HG03442 (cell line): Measurements from ENCODE around the gene RBPMS2.
"Not testable (repeated sequence)": the region's sequence is repeated elsewhere in the genome, so short reads cannot be mapped to it uniquely, and the experiment has no call there.

ENCODE experiments used
- ATAC-seq: cut with Tn5 transposase; IDR thresholded peaks from one replicate; pipeline ENCODE4 v1.9.1; 2021; ENCODE audit warnings: mild to moderate bottlenecking, moderate library complexity; ENCODE audit not compliant: unreplicated experiment

RBPMS2 gene

DNA sequence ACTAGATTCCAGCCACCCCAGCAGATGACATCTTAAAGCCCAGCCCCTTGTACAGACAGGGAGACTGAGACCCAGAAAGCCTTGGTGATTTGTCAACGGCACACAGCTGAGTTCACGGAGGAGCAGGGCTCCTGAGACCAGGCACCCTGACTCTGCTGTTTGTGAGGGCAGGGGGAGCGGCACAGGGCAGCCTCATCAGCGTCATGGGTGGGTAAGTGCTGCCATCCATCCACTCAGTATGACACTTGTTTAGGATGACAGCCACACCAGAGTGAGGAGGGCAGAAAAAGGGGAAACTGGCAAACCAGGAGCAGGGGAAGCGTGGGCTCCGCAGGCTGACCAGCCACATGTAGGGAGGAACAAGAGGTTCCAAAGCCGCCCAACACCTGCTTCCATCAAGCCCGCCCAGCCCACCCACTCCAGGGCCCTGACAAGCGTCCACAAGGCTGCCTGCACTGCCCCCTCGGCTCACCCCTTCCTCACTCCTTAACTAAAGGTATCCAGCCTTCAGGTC lies 19.9 kb downstream of the RBPMS2 start:
- no peak for ATAC-seq

DNA sequence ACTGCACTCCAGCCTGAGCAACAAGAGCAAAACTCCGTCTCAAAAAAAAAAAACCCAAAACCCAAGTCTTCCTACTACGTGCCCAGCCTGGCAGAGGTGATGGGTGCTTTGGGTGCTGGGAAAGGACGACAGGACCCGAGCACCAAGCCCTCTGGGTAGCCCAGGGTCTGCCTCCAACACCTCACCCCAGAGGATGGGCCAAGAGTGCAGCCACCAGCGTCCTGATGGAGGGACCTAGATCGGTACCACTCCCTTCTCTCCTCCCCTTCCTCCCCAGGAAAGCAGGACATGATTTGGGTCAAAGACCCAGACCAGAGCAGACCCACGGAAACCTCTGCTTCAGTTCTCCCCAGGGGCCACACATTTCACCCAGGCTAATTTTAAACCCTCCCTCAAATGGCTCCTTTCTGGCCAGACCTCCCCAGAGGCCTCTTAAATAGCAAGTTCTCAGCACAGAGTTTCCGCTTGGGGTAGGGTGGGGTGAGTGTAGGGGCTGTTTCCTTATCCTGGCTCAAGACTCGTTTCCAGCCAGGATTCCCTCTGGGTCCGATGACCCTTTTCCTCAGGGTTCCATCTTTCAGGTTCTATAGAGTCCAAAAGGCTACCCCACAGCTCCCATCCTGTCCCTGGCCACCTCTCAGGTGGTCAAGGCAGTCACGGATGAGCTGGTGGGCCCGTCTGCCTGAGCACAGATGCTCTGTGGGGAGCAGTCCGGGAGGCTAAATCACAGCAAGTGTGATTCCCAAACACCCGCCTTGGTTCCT lies 20.5 kb downstream of the RBPMS2 start:
- ATAC-seq: peak; percentile 48

DNA sequence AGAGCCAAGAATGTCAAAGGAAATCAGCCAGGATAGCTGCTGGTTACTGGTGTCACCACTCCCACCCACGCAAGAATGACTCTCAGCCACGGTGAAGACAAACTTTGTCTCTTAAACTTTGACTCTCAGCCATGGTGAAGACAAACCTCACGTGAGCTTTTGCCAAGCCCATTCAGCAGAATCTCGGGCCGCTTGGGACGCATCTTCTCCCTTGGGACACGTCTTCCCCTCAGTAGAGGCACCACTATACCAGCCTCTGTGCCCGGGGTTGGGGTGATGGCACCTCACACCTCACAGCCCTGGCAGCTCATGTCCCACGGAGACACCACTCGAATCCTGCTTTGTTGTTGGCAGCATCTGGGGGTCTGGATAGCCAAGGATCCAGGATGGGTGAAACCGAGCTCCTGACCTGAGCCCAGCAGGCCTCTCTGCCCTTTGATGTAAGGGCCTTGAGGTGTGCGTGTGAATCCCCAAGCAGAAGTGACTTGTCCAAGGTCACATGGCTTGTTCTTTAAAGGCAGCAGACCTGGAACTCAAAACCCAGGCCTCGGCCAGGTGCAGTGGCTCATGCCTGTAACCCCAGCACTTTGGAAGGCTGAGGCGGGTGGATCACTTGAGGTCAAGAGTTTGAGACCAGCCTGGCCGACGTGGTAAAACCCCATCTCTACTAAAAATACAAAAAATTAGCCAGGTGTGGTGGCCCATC lies 21.8 kb downstream of the RBPMS2 start:
- ATAC-seq: no peak

DNA sequence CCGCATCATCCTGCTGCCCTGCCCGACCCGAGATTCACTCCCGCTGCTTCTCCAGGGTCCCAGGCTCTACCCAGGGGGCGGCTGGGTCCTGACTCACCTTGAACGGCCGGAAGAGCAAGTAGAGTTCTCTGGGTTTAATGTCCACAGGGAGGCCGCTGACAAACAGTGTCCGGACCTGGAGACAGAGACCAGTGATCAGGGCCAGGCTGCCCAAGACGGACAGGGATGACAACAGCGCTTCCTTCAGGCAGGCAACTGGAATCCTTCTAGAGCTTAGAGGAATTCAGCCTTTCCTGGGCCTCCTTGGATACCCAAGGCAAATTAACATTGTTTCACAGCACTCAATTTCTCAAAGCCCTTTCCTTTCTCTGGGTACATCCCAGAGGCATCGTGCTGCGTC lies 23.9 kb downstream of the RBPMS2 start:
- no peak for ATAC-seq

DNA sequence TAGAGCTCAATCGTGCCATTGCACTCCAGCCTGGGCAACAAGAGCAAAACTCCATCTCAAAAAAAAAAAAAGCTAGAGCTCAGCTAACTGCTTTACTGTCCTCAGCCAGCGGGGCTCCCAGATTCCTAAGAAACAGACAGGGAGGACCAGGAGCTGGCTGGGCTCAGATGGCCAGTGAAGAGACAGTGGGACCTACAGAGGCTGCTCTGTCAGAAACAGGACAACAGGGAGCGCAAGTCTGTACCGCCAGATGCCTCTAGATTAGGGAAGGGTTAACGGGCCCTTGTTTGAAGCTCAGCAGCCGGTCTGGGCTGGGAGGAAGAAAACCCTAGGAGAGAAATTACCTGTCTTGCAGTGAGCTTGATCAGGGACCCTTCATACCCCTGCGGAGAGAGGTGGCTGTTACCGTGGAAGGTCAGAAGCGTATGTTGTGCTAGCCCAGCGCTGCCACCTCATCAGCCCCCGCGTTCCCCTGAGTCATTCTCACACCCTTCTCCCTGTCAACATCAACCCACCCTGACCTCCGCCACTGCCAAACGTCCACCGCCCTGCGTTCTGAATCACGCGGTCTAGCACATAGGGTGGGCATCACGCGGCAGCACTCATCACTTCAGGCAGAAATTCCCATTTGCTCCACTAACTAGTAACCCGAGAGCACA lies 25.3 kb downstream of the RBPMS2 start:
- no peak for ATAC-seq

DNA sequence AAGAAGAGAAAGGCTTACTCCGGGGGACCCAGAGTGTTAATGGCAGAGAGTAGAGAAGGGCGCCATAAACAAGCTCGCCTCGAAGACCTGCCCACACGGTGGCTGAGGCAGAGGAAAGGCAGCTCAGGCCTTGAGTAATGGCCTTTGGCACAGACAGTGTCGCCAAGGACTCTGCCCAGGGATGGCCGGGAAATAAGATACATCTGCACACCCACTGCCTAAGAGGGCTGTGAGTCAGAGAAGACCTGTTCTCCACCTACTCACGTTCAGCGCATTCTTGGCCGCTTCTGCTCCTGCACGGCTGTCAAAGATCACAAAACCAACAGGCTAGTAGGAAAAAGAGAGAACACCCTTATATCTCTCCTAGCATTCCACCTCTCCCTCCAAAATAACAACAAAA lies 26.2 kb downstream of the RBPMS2 start:
- ATAC-seq: no peak

DNA sequence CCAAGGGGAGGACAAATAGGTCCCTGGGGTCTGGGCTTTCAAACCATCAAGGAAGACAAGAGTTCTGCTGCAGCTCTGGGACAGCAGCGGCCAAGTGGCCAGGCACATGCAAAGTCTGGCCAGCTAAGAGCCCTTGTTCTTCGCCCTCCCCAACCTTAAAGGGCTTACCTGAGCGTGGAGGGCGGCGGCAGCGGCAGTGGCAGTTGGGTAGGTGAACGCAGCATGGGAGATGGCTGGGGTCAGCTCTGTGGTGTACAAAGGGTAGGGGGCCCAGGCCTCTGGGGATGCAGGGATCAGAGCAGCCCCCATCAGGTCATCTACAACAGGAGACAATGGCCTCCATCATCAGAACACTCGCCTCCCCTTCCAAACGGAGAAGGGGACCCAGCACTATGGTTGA lies 27.1 kb downstream of the RBPMS2 start:
- no peak for ATAC-seq

DNA sequence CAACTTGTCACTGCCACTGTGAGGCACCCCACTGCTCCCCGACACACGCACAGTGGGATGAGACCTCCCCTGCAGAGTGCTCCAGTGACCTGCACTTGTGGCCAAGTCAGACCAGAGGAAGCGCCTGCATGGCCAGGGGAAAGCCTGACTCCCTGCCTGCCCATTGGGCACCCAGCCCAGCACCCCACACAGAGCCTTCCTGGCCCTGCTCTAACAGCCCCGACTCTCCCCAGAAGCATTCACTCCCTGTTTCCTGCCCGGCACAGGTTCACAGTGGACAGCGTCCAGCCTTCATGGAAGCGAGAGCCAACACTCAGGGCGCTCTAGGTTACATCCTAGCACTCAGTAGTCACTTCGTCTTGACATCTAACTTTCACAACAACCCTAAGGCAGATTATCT lies 27.8 kb downstream of the RBPMS2 start:
- ATAC-seq: no peak

DNA sequence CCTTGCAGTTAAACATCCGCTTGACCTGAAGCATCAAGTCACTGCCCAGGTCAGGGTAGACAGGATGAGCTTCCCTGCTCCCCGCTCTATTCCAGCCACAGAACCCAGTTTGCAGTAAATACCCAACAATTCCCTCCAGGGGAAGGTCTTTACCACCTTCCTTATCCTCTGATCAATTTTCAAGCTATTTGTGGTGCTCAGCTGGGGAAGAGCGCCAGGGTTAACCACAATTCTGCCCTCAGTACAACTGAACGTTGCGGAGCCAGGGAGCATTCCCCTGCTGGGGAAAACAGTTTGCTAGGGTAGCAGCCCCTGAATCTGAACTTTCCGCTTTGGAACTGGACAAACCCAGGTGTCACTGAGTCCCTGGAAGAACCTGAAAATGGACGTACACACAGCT lies 28.5 kb downstream of the RBPMS2 start:
- ATAC-seq: no peak

DNA sequence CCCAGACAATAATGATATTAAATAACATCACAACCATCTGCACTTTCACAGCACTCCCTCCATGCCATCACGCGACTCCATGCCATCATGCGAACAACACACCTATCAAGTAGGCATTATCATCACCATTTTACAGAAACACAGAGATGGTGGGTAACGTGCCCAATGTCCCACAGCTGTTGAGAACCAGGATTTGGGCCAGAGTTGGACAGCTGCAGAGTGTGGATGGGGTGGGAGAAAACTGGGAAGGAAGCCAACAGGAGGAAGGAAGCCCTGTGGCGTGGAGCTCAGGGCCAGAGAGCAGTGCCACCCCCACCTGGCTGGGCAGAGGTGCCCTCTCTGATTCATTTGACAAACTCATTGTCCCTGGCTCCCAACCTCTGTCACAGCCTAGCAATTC lies 29.0 kb downstream of the RBPMS2 start:
- ATAC-seq: no peak

DNA sequence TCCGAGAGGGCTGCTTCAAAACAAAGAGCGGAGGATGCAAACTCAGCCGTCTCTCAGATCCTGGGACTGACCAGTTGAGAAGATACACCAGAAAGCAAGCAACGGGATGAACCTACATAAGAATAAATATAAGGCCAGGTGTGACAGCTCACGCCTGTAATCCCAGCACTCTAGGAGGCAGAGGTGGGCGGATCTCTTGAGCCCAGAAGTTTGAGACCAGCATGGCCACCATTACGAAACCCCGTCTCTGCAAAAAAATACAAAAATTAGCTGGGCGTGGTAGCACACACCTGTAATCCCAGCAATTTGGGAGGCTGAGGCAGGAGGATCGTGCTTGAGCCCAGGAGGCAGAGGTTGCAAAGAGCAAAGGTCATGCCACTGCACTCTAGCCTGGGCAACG lies 31.7 kb downstream of the RBPMS2 start:
- no peak for ATAC-seq

DNA sequence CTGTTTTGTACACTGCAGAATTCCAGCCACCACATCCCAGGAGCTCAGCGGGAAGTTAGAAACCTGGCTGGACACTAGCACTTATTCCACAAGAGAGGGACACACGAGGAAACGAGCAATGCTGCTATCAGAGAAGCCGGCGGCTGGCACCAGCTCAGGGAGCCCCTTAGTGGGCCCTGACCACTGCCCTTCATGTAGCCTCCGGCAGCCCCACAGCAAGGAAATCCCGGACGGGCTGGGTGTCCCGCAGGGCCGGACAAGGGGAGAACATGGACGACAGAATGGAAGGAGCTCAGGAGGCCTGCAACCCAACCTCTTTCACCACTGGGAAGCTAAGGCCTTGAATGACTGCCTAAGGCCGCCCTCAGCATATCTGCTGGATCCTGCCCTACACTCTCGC lies 32.5 kb downstream of the RBPMS2 start:
- no peak for ATAC-seq

DNA sequence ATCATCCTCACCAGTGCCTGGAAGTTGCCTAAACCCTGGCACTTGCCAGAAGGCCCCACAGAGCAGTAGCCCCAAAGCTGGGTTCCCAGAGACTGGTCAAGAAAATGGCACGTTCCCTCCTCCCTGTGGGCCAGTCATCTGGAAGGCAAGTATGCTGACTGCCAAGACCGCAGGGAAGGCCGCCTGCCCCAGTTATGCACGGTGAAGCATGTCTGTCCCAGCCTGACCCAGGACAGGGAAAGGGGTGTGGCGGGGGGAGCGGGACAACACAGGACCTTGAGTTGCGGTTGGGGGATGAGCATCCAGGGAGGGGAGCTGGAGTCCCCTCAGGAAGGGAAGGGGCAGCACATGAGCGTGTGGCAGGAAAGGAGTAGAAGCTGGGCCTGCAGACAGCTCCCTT lies 33.0 kb downstream of the RBPMS2 start:
- no peak for ATAC-seq

DNA sequence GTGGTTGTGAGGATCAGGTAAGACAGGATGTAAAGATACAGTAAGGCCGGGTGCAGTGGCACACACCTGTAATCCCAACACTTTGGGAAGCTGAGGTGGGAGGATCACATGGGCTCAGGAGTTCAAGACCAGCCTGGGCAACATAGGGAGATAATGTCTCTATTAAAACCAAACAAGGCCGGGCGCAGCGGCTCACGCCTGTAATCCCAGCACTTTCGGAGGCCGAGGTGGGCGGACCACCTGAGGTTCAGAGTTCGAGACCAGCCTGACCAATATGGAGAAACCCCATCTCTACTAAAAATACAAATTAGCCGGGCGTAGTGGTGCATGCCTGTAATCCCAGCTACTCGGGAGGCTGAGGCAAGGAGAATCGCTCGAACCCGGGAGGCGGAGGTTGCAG lies 33.7 kb downstream of the RBPMS2 start:
- not testable (repeated sequence) for ATAC-seq

DNA sequence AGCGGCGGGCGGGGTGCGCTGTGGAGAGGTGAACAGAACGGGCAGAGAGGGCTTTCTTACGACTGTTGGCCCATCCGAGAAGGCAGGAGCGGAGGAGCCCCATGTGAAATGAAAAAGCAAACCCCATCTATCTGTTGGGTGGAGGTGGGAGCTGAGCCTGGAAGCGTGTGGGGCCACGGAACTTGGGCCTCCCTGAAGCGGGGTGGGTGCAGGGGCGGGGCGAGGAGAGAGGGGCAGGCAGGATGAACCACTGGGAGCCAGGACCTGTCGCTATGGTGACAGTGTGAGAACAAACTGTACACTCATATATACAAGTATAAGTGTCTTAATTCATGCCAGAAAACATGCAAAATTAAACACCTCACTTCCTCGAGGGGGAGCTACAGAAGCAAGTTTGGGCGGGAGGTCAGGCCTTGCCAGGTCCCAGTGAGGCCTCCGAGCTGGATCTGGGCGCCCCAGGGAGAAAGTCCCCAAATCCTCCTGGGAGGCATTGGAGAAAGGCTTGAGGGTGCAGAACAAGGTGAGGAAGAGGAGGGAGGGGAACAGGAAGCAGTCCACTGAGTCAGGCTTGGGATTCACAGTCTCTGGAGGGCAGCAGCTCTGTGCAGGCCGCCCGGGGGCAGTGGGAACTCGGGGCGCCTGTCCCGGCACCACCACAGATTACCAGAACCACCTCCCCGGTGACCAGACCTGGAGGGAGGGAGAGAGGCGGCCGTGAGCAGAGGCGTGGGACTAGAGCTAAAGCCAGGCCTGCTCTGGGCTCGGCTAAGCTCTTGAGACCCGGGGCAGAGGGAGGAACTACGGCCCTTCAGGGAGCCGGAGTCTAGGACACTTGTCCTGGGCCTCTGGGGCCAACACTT lies 34.8 kb downstream of the RBPMS2 start:
- no peak for ATAC-seq

DNA sequence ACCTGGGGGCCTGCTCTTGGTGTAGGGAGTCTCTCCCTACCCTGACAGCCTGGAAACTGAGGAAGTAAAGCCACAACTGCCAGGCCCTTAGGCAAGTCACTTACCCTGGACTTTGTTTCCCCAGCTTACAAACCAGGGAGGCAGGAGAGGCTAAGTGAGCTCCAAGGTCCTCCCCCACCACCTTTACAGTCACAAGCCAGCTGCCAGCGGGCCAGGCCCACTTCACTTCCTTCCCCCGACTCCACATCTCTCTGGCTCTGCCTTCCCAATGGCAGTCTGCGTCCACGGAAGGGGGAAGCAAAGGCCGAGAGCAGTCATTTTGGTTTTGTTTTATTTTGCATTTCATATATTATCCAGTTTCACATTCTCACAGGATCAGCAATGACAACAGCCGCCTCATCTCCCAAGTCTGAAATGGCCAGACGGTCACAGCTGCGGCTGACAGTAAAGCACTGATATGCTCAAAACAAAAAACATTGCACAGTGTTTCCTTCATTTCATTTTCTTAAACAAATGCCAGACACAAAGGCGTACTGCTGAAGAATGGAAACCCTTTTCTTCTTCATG lies 35.7 kb downstream of the RBPMS2 start:
- no peak for ATAC-seq

DNA sequence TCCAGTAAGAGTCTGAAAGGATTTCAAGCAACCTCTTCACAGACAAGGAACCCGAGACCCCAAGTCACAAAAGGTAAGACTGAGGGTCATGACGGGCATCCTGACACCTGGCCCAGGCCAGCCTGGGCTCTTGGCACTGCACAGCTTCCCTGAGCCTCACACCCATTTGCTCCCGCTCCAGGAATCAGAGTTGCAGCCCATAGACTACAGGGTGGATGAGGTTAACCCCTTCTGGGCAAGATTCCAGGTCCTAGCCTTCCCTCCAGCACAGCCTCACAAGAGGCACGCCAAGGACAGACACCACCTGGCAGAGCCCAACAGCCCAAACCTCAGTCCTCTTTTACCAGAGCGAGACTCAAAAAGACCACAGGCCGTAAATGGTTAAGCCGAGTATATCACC lies 36.2 kb downstream of the RBPMS2 start:
- ATAC-seq: no peak

DNA sequence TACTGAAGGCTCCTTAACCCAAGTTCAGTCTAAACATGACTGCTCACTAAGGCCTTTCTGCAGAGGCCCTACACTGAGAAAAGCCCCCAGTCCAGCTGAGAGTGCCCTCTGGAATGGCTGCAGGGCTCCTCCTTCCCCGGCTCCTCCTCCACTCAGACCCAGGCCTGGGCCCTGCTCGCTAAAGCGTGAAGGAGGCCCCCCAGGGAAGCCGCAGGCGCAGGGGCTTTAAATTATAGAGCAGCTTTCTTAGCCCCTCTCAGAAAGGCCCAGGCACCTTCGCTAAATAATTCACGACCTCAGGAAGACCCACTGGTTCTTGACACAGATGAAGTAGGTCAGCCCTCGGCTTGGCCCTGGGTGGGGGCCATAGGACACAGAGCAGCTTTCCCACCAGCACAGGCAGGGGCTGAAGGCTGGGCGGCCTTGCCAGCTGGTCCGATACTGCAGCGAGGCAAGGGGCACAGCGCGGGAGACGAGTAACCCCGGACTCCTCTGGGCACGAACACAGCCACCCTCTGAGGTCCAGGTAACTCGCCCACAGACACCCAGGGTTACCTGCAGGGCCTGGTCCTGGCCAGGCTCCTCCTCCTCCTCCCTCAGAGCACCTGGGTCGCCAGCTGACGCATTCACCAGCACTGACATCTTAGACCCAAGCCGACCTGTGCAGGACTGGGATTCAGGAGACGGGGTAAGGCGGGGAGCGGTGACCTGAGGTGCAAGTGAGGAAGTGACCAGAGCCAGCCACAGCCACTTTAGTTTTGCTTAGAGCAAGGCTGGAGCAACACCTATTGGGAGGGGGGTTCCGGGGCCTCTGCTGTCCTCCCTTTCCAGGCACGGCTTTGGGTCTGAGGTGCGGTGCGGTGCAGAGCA lies 36.9 kb downstream of the RBPMS2 start:
- ATAC-seq: no peak

DNA sequence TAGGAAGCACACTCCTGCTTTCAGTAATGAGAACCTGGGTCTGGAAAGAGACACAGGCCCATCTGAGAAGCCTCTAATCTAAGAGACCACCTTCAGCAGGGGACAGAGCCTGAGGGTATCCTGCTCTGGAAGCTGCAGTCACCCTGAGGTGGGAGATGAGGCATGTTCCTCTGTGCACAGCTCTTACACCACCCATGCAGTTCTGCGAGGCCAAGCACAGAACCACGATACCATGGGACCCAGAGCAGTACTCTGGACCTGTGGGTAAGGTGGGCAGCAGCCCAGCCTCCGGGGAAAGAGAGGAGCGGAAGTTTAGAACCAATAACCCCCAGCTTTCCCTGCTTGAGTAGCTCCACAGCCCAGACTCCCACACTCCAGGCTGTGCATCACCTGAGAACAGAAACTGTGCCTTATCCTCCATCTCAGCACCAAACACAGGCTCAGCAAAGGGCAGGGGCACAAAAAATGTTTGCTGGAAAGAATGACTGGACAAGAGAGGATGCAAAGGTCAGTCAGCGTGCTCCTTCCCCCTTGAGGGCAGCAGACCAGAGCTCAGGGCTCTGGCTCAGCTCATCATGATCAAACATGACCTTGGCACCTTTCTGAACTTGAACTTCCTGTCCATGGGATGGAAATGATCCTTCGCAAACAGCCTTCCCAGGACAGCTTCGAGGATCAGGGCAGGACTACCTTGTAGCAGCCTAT lies 43.1 kb downstream of the RBPMS2 start:
- no peak for ATAC-seq
